Measurements from ENCODE around the gene RPL4.

RPL4 gene

GRCh38 chr15:66452971-66453580 is 51.6 kb downstream of the RPL4 start:
- Histone ChIP-seq H3K36me3 (ENCODE audit: insufficient read depth, low read length) (peaks cover 28% of the 10 kb centered on the region), H3K4me3 (ENCODE audit: low read depth in 1 of 2, low read length in 2 of 2) (no peak overlapping the region), H3K4me2 (ENCODE audit: insufficient read depth, low read length) (no peak overlapping the region), H4K20me1 (ENCODE audit: insufficient read depth, low read length) (no peaks in the 10 kb centered on the region), H3K9me3 (ENCODE audit: insufficient read depth, low read length, severe bottlenecking) (no peaks in the 10 kb centered on the region), H3K27ac (ENCODE audit: low read length) (no peak overlapping the region), H3K79me2 (ENCODE audit: insufficient read depth, low read length) (no peaks in the 10 kb centered on the region), H3K4me1 (ENCODE audit: insufficient read depth, low read length) (no peaks in the 10 kb centered on the region), H3K27me3 (ENCODE audit: insufficient read depth, low read length, poor library complexity) (no peaks in the 10 kb centered on the region), H2AFZ (ENCODE audit: low read depth, low read length) (no peak overlapping the region), H3K9ac (ENCODE audit: low read depth, low read length) (no peak overlapping the region)
- DNase-seq (no peak), ATAC-seq (ENCODE audit: insufficient read depth, low read depth) (no peak)
- TF ChIP-seq CTCF (IDR thresholded peaks at IDR 0.05; ENCODE audit: borderline replicate concordance, extremely low read depth, low read length, poor library complexity, severe bottlenecking) (no peak), EZH2 (IDR thresholded peaks at IDR 0.05; ENCODE audit: borderline replicate concordance, low read depth, low read length, severe bottlenecking) (no peak)

- Histone ChIP-seq H3K4me2 (ENCODE audit: insufficient read depth, low read length) (no peak overlapping the region), H3K4me1 (ENCODE audit: insufficient read depth, low read length) (no peaks in the 10 kb centered on the region), H2AFZ (ENCODE audit: low read depth, low read length) (no peak overlapping the region), H3K27ac (ENCODE audit: low read length) (no peak overlapping the region), H3K9ac (ENCODE audit: low read depth, low read length) (no peak overlapping the region), H4K20me1 (ENCODE audit: insufficient read depth, low read length) (no peaks in the 10 kb centered on the region), H3K27me3 (ENCODE audit: insufficient read depth, low read length, poor library complexity) (no peaks in the 10 kb centered on the region), H3K79me2 (ENCODE audit: insufficient read depth, low read length) (no peaks in the 10 kb centered on the region), H3K9me3 (ENCODE audit: insufficient read depth, low read length, severe bottlenecking) (no peaks in the 10 kb centered on the region), H3K4me3 (ENCODE audit: low read depth in 1 of 2, low read length in 2 of 2) (no peak overlapping the region), H3K36me3 (ENCODE audit: insufficient read depth, low read length) (peaks cover 32% of the 10 kb centered on the region)
- DNase-seq (no peak), ATAC-seq (ENCODE audit: insufficient read depth, low read depth) (no peak)
- no peak for TF ChIP-seq CTCF (IDR thresholded peaks at IDR 0.05; ENCODE audit: borderline replicate concordance, extremely low read depth, low read length, poor library complexity, severe bottlenecking)
- no peak for TF ChIP-seq EZH2 (IDR thresholded peaks at IDR 0.05; ENCODE audit: borderline replicate concordance, low read depth, low read length, severe bottlenecking)
Observed at GRCh38 chr15:66452420-66452819, 52.2 kb downstream of the RPL4 start.

Data from DND-41 (cell line).